Panc1 (cell line): Measurements from ENCODE around the gene TMIGD1. TPM values are rescaled to one million over a fixed set of nuclear protein-coding genes. Genes with fewer than 3 reads are reported as not detected.

Experiments
- ATAC-seq: fragments of 200-7000 bp; cut with Tn5 transposase; 2 replicates; pipeline ENCODE4 v1.9.1; 2020; ENCODE audit warnings: mild to moderate bottlenecking, moderate library complexity
- BruUV-seq: library from RNA; stranded (reverse); fragments of 400-500 nt; replicated peaks from 2 replicates; lab custom pipeline; 2021; lab: Mats Ljungman, UMichigan
- CTCF ChIA-PET: fragments of 300-600 bp; sonication (Branson Sonifier 250); formaldehyde crosslinking; loops from one replicate; lab custom pipeline; 2022; ENCODE audit warnings: antibody characterized with exemption; lab: Charles Lee
- POLR2A ChIA-PET: fragments of 300-600 bp; sonication (Branson Sonifier 250); formaldehyde crosslinking; loops from one replicate; lab custom pipeline; 2022; ENCODE audit warnings: antibody characterized with exemption; lab: Charles Lee
- DNase-seq: peaks from one replicate; pipeline ENCODE4 v3.0.0-alpha.2; 2010; ENCODE audit warnings: low read depth, low spot score
- H3K27ac ChIP-seq: 2 replicates; pipeline ENCODE4 v1.5.1; 2011; ENCODE audit warnings: mild to moderate bottlenecking, low read length, inconsistent platforms
- H3K27me3 ChIP-seq: fragments of 200-500 bp; sonication (Bioruptor generic); 2 replicates; pipeline ENCODE4 v1.6.0; 2014; ENCODE audit warnings: low read length, inconsistent platforms; ENCODE audit not compliant: control insufficient read depth, insufficient read depth
- H3K36me3 ChIP-seq: fragments of 200-500 bp; sonication (Bioruptor generic); 2 replicates; pipeline ENCODE4 v1.5.1; 2014; ENCODE audit warnings: inconsistent platforms, mild to moderate bottlenecking, low read length, moderate library complexity; ENCODE audit not compliant: control insufficient read depth, insufficient read depth
- H3K4me1 ChIP-seq: 2 replicates; pipeline ENCODE4 v1.5.1; 2011; ENCODE audit warnings: inconsistent platforms, mild to moderate bottlenecking, low read length, moderate library complexity; ENCODE audit not compliant: control insufficient read depth, insufficient read depth
- H3K4me3 ChIP-seq, 2 experiments: 2 replicates each; pipeline ENCODE4 v1.5.1; 2011 to 2012; ENCODE audit warnings: low read depth in 2 of 2, low read length in 2 of 2, mild to moderate bottlenecking in 2 of 2, inconsistent platforms in 1 of 2, moderate library complexity in 1 of 2
- H3K9me3 ChIP-seq: fragments of 200-500 bp; sonication (Bioruptor generic); 2 replicates; pipeline ENCODE4 v1.5.1; 2014; ENCODE audit warnings: low read depth, mild to moderate bottlenecking, inconsistent platforms, low read length, moderate library complexity; ENCODE audit not compliant: control insufficient read depth, insufficient read depth
- POLR2AphosphoS5 ChIP-seq: IDR thresholded peaks from 2 replicates; pipeline ENCODE4 v1.6.1; 2012; ENCODE audit warnings: mild to moderate bottlenecking, low read depth, low read length, moderate library complexity
- SIN3A ChIP-seq: IDR thresholded peaks from 2 replicates; pipeline ENCODE4 v1.6.1; 2012; ENCODE audit warnings: low read depth, mild to moderate bottlenecking, low read length, moderate library complexity, borderline replicate concordance; ENCODE audit not compliant: insufficient read depth
- TCF7L2 ChIP-seq: IDR thresholded peaks from 2 replicates; pipeline ENCODE4 v1.6.1; 2011; ENCODE audit warnings: mild to moderate bottlenecking, low read depth, low read length, inconsistent platforms
- in situ Hi-C: cut with HindIII; loops from 2 replicates; pipeline ENCODE4 v1.10.0; 2016; ENCODE audit warnings: low sequenced_read_pairs, low pct_unique_long_range_greater_than_20kb
- intact Hi-C: fragments of 100-400 bp; cut with micrococcal nuclease; formaldehyde crosslinking; loops from one replicate; pipeline ENCODE4 v1.10.0; 2022; ENCODE audit not compliant: unreplicated experiment
- total RNA-seq: library from RNA; stranded (reverse); gene quantifications from one replicate; pipeline ENCODE4 v1.2.1, GENCODE V29; 2021; ENCODE audit not compliant: unreplicated experiment
- TF ChIP-seq, protein P1 (sequence below), 2 experiments: IDR thresholded peaks; 2 replicates each; pipeline ENCODE4 v1.6.1; 2011 to 2012; ENCODE audit warnings: low read depth in 2 of 2, control low read depth in 1 of 2, low read length in 1 of 2, mild to moderate bottlenecking in 1 of 2, moderate library complexity in 1 of 2; ENCODE audit not compliant: insufficient read depth in 1 of 2
- TF ChIP-seq, protein P2 (sequence below): fragments of 450-650 bp; IDR thresholded peaks from 2 replicates; pipeline ENCODE4 v1.5.1; 2017; ENCODE audit warnings: mild to moderate bottlenecking

The TMIGD1 gene
- total RNA-seq, 1 experiment from 2014 or later, result not detected

- Histone ChIP-seq H3K36me3 (peaks cover 40% of the 10 kb centered on the region), H3K4me1 (no peaks in the 10 kb centered on the region), H3K4me3 (no peak overlapping the region), H3K27ac (no peak overlapping the region), H3K9me3 (no peaks in the 10 kb centered on the region), H3K27me3 (no peaks in the 10 kb centered on the region)
- no peak for TF ChIP-seq SIN3A
- no peak for TF ChIP-seq TCF7L2
- no peak for TF ChIP-seq POLR2AphosphoS5
- TF ChIP-seq, protein P1, sequence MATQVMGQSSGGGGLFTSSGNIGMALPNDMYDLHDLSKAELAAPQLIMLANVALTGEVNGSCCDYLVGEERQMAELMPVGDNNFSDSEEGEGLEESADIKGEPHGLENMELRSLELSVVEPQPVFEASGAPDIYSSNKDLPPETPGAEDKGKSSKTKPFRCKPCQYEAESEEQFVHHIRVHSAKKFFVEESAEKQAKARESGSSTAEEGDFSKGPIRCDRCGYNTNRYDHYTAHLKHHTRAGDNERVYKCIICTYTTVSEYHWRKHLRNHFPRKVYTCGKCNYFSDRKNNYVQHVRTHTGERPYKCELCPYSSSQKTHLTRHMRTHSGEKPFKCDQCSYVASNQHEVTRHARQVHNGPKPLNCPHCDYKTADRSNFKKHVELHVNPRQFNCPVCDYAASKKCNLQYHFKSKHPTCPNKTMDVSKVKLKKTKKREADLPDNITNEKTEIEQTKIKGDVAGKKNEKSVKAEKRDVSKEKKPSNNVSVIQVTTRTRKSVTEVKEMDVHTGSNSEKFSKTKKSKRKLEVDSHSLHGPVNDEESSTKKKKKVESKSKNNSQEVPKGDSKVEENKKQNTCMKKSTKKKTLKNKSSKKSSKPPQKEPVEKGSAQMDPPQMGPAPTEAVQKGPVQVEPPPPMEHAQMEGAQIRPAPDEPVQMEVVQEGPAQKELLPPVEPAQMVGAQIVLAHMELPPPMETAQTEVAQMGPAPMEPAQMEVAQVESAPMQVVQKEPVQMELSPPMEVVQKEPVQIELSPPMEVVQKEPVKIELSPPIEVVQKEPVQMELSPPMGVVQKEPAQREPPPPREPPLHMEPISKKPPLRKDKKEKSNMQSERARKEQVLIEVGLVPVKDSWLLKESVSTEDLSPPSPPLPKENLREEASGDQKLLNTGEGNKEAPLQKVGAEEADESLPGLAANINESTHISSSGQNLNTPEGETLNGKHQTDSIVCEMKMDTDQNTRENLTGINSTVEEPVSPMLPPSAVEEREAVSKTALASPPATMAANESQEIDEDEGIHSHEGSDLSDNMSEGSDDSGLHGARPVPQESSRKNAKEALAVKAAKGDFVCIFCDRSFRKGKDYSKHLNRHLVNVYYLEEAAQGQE (IDR thresholded peaks at IDR 0.05; ENCODE audit: insufficient read depth in 1 of 2, low read depth in 2 of 2, low read length in 1 of 2), result no peak
- TF ChIP-seq, protein P2, sequence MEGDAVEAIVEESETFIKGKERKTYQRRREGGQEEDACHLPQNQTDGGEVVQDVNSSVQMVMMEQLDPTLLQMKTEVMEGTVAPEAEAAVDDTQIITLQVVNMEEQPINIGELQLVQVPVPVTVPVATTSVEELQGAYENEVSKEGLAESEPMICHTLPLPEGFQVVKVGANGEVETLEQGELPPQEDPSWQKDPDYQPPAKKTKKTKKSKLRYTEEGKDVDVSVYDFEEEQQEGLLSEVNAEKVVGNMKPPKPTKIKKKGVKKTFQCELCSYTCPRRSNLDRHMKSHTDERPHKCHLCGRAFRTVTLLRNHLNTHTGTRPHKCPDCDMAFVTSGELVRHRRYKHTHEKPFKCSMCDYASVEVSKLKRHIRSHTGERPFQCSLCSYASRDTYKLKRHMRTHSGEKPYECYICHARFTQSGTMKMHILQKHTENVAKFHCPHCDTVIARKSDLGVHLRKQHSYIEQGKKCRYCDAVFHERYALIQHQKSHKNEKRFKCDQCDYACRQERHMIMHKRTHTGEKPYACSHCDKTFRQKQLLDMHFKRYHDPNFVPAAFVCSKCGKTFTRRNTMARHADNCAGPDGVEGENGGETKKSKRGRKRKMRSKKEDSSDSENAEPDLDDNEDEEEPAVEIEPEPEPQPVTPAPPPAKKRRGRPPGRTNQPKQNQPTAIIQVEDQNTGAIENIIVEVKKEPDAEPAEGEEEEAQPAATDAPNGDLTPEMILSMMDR, result no peak
- ATAC-seq, result no peak
- POLR2A ChIA-PET, result no interaction called here
- in situ Hi-C loops (no loop called here), intact Hi-C loops (no loop called here)
- DNase-seq, result no peak
- no TSS peak for BruUV-seq
- CTCF ChIA-PET, result no interaction called here
Observed at GRCh38 chr17:30267625-30268024, 66.2 kb downstream of the TMIGD1 start.

Other genes starting within 250 kb of the TMIGD1 start
- gene NSRP1, start 217.2 kb downstream of the TMIGD1 start, total RNA-seq, result 30.5 TPM
- not detected for gene SLC6A4, start 98.4 kb downstream of the TMIGD1 start, total RNA-seq
- gene BLMH, start 42.1 kb downstream of the TMIGD1 start, total RNA-seq, result 59.0 TPM
- gene CPD, start 44.9 kb upstream of the TMIGD1 start, total RNA-seq, result 93.0 TPM
- gene GOSR1, start 143.4 kb upstream of the TMIGD1 start, total RNA-seq, result 68.0 TPM